HEK293 (cell line): ENCODE data around the gene STX10.

Experiments used
- BCL11A ChIP-seq: fragments of 450-650 bp; formaldehyde crosslinking; IDR thresholded peaks from 2 replicates; pipeline ENCODE4 v1.5.1; 2016; ENCODE audit warnings: low read depth, missing biosample characterization, missing genetic modification characterization
- KLF1 ChIP-seq: fragments of 450-650 bp; formaldehyde crosslinking; IDR thresholded peaks from 2 replicates; pipeline ENCODE4 v1.5.1; 2016; ENCODE audit warnings: missing biosample characterization, missing genetic modification characterization
- KLF10 ChIP-seq: fragments of 450-650 bp; IDR thresholded peaks from 2 replicates; pipeline ENCODE4 v1.5.1; 2018; ENCODE audit warnings: missing biosample characterization, mild to moderate bottlenecking, missing genetic modification characterization
- ZFP37 ChIP-seq: fragments of 450-650 bp; formaldehyde crosslinking; IDR thresholded peaks from 2 replicates; pipeline ENCODE4 v1.5.1; 2016; ENCODE audit warnings: missing biosample characterization, missing genetic modification characterization
- ZFP41 ChIP-seq: fragments of 450-650 bp; formaldehyde crosslinking; IDR thresholded peaks from 2 replicates; pipeline ENCODE4 v1.5.1; 2016; ENCODE audit warnings: missing biosample characterization, missing genetic modification characterization, borderline replicate concordance
- ZNF10 ChIP-seq: fragments of 450-650 bp; formaldehyde crosslinking; IDR thresholded peaks from 2 replicates; pipeline ENCODE4 v1.5.1; 2017; ENCODE audit warnings: missing biosample characterization, missing genetic modification characterization
- ZNF335 ChIP-seq: fragments of 450-650 bp; formaldehyde crosslinking; conservative IDR thresholded peaks from 2 replicates; pipeline ENCODE4 v1.5.1; 2016; ENCODE audit warnings: missing biosample characterization, missing genetic modification characterization
- ZNF366 ChIP-seq: fragments of 450-650 bp; formaldehyde crosslinking; conservative IDR thresholded peaks from 2 replicates; pipeline ENCODE4 v1.5.1; 2016; ENCODE audit warnings: missing biosample characterization, missing genetic modification characterization
- ZNF404 ChIP-seq: fragments of 450-650 bp; formaldehyde crosslinking; IDR thresholded peaks from 2 replicates; pipeline ENCODE4 v1.5.1; 2017; ENCODE audit warnings: missing biosample characterization, missing genetic modification characterization
- ZNF416 ChIP-seq: fragments of 450-650 bp; formaldehyde crosslinking; IDR thresholded peaks from 2 replicates; pipeline ENCODE4 v1.5.1; 2016; ENCODE audit warnings: missing biosample characterization, missing genetic modification characterization
- ZNF426 ChIP-seq: fragments of 450-650 bp; formaldehyde crosslinking; IDR thresholded peaks from 2 replicates; pipeline ENCODE4 v1.5.1; 2017; ENCODE audit warnings: missing biosample characterization, missing genetic modification characterization, mild to moderate bottlenecking, inconsistent platforms, moderate library complexity
- ZNF560 ChIP-seq: fragments of 450-650 bp; formaldehyde crosslinking; IDR thresholded peaks from 2 replicates; pipeline ENCODE4 v1.5.1; 2017; ENCODE audit warnings: missing biosample characterization, missing genetic modification characterization, borderline replicate concordance
- ZNF585B ChIP-seq: fragments of 450-650 bp; formaldehyde crosslinking; IDR thresholded peaks from 2 replicates; pipeline ENCODE4 v1.5.1; 2016; ENCODE audit warnings: missing biosample characterization, missing genetic modification characterization
- ZNF624 ChIP-seq: fragments of 450-650 bp; formaldehyde crosslinking; IDR thresholded peaks from 2 replicates; pipeline ENCODE4 v1.5.1; 2017; ENCODE audit warnings: missing biosample characterization, missing genetic modification characterization
- ZNF626 ChIP-seq: fragments of 450-650 bp; sonication (Bioruptor Pico); formaldehyde crosslinking; IDR thresholded peaks from 2 replicates; pipeline ENCODE4 v1.5.1; 2018; ENCODE audit warnings: missing biosample characterization, missing genetic modification characterization, inconsistent platforms
- ZNF677 ChIP-seq: fragments of 450-650 bp; IDR thresholded peaks from 2 replicates; pipeline ENCODE4 v1.5.0; 2018; ENCODE audit warnings: missing biosample characterization, mild to moderate bottlenecking, missing genetic modification characterization, moderate library complexity
- ZSCAN16 ChIP-seq: fragments of 450-650 bp; formaldehyde crosslinking; IDR thresholded peaks from 2 replicates; pipeline ENCODE4 v1.5.1; 2016; ENCODE audit warnings: missing biosample characterization, missing genetic modification characterization
- TF ChIP-seq, protein P1 (sequence below): fragments of 450-650 bp; formaldehyde crosslinking; IDR thresholded peaks from 2 replicates; pipeline ENCODE4 v1.5.1; 2016; ENCODE audit warnings: missing biosample characterization, missing genetic modification characterization, borderline replicate concordance
- TF ChIP-seq, protein P2 (sequence below): fragments of 450-650 bp; formaldehyde crosslinking; IDR thresholded peaks from 2 replicates; pipeline ENCODE4 v1.5.1; 2016; ENCODE audit warnings: missing biosample characterization, missing genetic modification characterization
- TF ChIP-seq, protein P3 (sequence below): fragments of 450-650 bp; formaldehyde crosslinking; conservative IDR thresholded peaks from 2 replicates; pipeline ENCODE4 v1.5.1; 2016; ENCODE audit warnings: low read depth, missing biosample characterization, missing genetic modification characterization
- TF ChIP-seq, protein P4 (sequence below): fragments of 450-650 bp; formaldehyde crosslinking; IDR thresholded peaks from 2 replicates; pipeline ENCODE4 v1.5.1; 2016; ENCODE audit warnings: missing biosample characterization, missing genetic modification characterization
- TF ChIP-seq, protein P5 (sequence below): fragments of 450-650 bp; formaldehyde crosslinking; IDR thresholded peaks from 2 replicates; pipeline ENCODE4 v1.5.1; 2016; ENCODE audit warnings: missing biosample characterization, missing genetic modification characterization, borderline replicate concordance

Gene STX10

DNA sequence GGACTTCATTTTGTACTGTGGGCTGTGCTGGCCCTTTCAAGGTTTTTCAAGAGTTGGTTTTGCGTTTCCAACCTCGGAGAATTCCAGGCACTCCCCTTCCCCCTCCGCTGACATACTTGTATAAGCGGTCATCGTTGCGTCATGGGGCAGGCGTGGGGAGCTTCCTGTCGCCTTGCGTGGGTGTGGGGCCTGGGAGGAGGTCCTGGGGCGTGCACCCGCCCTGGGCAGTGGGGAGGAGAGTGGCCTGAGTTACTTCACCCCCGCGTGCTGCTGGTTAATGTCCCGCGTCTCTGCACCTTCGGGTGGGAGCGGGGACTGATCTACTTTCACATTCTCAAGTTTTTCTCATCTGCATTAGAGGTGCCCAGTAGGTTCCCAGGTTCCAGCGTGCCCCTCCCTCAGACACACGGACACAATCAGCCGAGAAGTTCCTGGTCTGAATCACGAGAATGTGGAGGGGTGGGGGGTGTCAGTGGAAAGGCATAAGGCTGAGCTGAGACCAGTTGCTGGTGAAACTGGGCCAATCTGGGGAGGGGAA lies 4.1 kb upstream of the STX10 start (continued):
- TF ChIP-seq, protein P1, sequence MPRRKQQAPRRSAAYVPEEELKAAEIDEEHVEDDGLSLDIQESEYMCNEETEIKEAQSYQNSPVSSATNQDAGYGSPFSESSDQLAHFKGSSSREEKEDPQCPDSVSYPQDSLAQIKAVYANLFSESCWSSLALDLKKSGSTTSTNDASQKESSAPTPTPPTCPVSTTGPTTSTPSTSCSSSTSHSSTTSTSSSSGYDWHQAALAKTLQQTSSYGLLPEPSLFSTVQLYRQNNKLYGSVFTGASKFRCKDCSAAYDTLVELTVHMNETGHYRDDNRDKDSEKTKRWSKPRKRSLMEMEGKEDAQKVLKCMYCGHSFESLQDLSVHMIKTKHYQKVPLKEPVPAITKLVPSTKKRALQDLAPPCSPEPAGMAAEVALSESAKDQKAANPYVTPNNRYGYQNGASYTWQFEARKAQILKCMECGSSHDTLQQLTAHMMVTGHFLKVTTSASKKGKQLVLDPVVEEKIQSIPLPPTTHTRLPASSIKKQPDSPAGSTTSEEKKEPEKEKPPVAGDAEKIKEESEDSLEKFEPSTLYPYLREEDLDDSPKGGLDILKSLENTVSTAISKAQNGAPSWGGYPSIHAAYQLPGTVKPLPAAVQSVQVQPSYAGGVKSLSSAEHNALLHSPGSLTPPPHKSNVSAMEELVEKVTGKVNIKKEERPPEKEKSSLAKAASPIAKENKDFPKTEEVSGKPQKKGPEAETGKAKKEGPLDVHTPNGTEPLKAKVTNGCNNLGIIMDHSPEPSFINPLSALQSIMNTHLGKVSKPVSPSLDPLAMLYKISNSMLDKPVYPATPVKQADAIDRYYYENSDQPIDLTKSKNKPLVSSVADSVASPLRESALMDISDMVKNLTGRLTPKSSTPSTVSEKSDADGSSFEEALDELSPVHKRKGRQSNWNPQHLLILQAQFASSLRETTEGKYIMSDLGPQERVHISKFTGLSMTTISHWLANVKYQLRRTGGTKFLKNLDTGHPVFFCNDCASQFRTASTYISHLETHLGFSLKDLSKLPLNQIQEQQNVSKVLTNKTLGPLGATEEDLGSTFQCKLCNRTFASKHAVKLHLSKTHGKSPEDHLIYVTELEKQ (tag by site-specific recombination), result no peak
- TF ChIP-seq KLF1 (tag by site-specific recombination) (peak; percentile 92), ZNF677 (no peak), ZNF624 (tag by site-specific recombination) (no peak), ZNF366 (tag by site-specific recombination) (peak; percentile 42; the same call in 1 of the 2 replicates), ZNF404 (tag by site-specific recombination) (no peak), ZFP41 (tag by site-specific recombination) (no peak), BCL11A (tag by site-specific recombination) (no peak), ZNF416 (tag by site-specific recombination) (no peak), ZNF335 (tag by site-specific recombination) (peak; percentile 35), ZNF585B (no peak), ZFP37 (tag by site-specific recombination) (0 out of 2 replicates have a peak, but pooled peaks have one; percentile 31), ZSCAN16 (no peak), ZNF626 (no peak), ZNF426 (tag by site-specific recombination) (no peak), KLF10 (no peak), ZNF560 (tag by site-specific recombination) (no peak), ZNF10 (tag by site-specific recombination) (no peak)
- TF ChIP-seq, protein P2, sequence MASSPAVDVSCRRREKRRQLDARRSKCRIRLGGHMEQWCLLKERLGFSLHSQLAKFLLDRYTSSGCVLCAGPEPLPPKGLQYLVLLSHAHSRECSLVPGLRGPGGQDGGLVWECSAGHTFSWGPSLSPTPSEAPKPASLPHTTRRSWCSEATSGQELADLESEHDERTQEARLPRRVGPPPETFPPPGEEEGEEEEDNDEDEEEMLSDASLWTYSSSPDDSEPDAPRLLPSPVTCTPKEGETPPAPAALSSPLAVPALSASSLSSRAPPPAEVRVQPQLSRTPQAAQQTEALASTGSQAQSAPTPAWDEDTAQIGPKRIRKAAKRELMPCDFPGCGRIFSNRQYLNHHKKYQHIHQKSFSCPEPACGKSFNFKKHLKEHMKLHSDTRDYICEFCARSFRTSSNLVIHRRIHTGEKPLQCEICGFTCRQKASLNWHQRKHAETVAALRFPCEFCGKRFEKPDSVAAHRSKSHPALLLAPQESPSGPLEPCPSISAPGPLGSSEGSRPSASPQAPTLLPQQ (tag by site-specific recombination), result peak; percentile 8; the same call in 1 of the 2 replicates
- TF ChIP-seq, protein P3, sequence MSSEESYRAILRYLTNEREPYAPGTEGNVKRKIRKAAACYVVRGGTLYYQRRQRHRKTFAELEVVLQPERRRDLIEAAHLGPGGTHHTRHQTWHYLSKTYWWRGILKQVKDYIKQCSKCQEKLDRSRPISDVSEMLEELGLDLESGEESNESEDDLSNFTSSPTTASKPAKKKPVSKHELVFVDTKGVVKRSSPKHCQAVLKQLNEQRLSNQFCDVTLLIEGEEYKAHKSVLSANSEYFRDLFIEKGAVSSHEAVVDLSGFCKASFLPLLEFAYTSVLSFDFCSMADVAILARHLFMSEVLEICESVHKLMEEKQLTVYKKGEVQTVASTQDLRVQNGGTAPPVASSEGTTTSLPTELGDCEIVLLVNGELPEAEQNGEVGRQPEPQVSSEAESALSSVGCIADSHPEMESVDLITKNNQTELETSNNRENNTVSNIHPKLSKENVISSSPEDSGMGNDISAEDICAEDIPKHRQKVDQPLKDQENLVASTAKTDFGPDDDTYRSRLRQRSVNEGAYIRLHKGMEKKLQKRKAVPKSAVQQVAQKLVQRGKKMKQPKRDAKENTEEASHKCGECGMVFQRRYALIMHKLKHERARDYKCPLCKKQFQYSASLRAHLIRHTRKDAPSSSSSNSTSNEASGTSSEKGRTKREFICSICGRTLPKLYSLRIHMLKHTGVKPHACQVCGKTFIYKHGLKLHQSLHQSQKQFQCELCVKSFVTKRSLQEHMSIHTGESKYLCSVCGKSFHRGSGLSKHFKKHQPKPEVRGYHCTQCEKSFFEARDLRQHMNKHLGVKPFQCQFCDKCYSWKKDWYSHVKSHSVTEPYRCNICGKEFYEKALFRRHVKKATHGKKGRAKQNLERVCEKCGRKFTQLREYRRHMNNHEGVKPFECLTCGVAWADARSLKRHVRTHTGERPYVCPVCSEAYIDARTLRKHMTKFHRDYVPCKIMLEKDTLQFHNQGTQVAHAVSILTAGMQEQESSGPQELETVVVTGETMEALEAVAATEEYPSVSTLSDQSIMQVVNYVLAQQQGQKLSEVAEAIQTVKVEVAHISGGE, result no peak; the same call in 1 of the 2 replicates
- TF ChIP-seq, protein P4, sequence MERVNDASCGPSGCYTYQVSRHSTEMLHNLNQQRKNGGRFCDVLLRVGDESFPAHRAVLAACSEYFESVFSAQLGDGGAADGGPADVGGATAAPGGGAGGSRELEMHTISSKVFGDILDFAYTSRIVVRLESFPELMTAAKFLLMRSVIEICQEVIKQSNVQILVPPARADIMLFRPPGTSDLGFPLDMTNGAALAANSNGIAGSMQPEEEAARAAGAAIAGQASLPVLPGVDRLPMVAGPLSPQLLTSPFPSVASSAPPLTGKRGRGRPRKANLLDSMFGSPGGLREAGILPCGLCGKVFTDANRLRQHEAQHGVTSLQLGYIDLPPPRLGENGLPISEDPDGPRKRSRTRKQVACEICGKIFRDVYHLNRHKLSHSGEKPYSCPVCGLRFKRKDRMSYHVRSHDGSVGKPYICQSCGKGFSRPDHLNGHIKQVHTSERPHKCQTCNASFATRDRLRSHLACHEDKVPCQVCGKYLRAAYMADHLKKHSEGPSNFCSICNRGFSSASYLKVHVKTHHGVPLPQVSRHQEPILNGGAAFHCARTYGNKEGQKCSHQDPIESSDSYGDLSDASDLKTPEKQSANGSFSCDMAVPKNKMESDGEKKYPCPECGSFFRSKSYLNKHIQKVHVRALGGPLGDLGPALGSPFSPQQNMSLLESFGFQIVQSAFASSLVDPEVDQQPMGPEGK (tag by site-specific recombination), result peak; percentile 90
- TF ChIP-seq, protein P5, sequence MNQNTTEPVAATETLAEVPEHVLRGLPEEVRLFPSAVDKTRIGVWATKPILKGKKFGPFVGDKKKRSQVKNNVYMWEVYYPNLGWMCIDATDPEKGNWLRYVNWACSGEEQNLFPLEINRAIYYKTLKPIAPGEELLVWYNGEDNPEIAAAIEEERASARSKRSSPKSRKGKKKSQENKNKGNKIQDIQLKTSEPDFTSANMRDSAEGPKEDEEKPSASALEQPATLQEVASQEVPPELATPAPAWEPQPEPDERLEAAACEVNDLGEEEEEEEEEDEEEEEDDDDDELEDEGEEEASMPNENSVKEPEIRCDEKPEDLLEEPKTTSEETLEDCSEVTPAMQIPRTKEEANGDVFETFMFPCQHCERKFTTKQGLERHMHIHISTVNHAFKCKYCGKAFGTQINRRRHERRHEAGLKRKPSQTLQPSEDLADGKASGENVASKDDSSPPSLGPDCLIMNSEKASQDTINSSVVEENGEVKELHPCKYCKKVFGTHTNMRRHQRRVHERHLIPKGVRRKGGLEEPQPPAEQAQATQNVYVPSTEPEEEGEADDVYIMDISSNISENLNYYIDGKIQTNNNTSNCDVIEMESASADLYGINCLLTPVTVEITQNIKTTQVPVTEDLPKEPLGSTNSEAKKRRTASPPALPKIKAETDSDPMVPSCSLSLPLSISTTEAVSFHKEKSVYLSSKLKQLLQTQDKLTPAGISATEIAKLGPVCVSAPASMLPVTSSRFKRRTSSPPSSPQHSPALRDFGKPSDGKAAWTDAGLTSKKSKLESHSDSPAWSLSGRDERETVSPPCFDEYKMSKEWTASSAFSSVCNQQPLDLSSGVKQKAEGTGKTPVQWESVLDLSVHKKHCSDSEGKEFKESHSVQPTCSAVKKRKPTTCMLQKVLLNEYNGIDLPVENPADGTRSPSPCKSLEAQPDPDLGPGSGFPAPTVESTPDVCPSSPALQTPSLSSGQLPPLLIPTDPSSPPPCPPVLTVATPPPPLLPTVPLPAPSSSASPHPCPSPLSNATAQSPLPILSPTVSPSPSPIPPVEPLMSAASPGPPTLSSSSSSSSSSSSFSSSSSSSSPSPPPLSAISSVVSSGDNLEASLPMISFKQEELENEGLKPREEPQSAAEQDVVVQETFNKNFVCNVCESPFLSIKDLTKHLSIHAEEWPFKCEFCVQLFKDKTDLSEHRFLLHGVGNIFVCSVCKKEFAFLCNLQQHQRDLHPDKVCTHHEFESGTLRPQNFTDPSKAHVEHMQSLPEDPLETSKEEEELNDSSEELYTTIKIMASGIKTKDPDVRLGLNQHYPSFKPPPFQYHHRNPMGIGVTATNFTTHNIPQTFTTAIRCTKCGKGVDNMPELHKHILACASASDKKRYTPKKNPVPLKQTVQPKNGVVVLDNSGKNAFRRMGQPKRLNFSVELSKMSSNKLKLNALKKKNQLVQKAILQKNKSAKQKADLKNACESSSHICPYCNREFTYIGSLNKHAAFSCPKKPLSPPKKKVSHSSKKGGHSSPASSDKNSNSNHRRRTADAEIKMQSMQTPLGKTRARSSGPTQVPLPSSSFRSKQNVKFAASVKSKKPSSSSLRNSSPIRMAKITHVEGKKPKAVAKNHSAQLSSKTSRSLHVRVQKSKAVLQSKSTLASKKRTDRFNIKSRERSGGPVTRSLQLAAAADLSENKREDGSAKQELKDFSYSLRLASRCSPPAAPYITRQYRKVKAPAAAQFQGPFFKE, result no peak
